PC-9 (cell line): ENCODE measurements around the gene TMEM164.

ENCODE experiments used
- CTCF ChIP-seq: fragments of 200-600 bp; sonication (generic); conservative IDR thresholded peaks from 2 replicates; pipeline ENCODE4 v1.6.1; 2017; ENCODE audit warnings: mixed run types, antibody characterized with exemption, mild to moderate bottlenecking, moderate library complexity
- EZH2 ChIP-seq: fragments of 200-600 bp; sonication (generic); IDR thresholded peaks from 2 replicates; pipeline ENCODE4 v1.8.0; 2017; ENCODE audit warnings: antibody characterized with exemption, low read depth

GRCh38 chrX:110114260-110114776, 111.4 kb downstream of the TMEM164 start:
- TF ChIP-seq EZH2, result no peak
- TF ChIP-seq CTCF, result no peak
